Loucy (cell line): ENCODE data around the gene NOSIP.

Experiments used
- H2AFZ ChIP-seq: fragments of 200-600 bp; sonication (generic); 2 replicates; pipeline ENCODE4 v1.6.0; 2016; ENCODE audit warnings: antibody characterized with exemption, mild to moderate bottlenecking, low read length, moderate library complexity
- H3F3A ChIP-seq: fragments of 200-600 bp; 2 replicates; pipeline ENCODE4 v1.6.0; 2016; ENCODE audit warnings: antibody characterized with exemption, low read depth, mild to moderate bottlenecking
- H3K27me3 ChIP-seq: fragments of 200-600 bp; sonication (generic); 2 replicates; pipeline ENCODE4 v1.6.1; 2014; ENCODE audit warnings: low read length, mild to moderate bottlenecking; ENCODE audit not compliant: insufficient read depth, poor library complexity, severe bottlenecking
- H3K36me3 ChIP-seq: fragments of 200-600 bp; sonication (generic); 2 replicates; pipeline ENCODE4 v1.6.1; 2016; ENCODE audit warnings: low read length; ENCODE audit not compliant: insufficient read depth
- H3K4me1 ChIP-seq: fragments of 200-600 bp; sonication (generic); 2 replicates; pipeline ENCODE4 v1.5.1; 2014; ENCODE audit warnings: low read length, mild to moderate bottlenecking; ENCODE audit not compliant: insufficient read depth, poor library complexity, severe bottlenecking
- H3K4me2 ChIP-seq: fragments of 200-600 bp; sonication (generic); 2 replicates; pipeline ENCODE4 v1.6.0; 2014; ENCODE audit warnings: antibody characterized with exemption, low read length, low read depth, mild to moderate bottlenecking; ENCODE audit not compliant: poor library complexity, severe bottlenecking
- H3K4me3 ChIP-seq: fragments of 200-600 bp; sonication (generic); 2 replicates; pipeline ENCODE4 v1.5.1; 2014; ENCODE audit warnings: low read length, mild to moderate bottlenecking, mixed read lengths; ENCODE audit not compliant: poor library complexity, severe bottlenecking
- H3K79me2 ChIP-seq: fragments of 200-600 bp; sonication (generic); 2 replicates; pipeline ENCODE4 v1.6.1; 2014; ENCODE audit warnings: low read length; ENCODE audit not compliant: insufficient read depth
- H3K9ac ChIP-seq: fragments of 200-600 bp; sonication (generic); 2 replicates; pipeline ENCODE4 v1.6.0; 2014; ENCODE audit warnings: mild to moderate bottlenecking, low read depth, low read length, moderate library complexity; ENCODE audit not compliant: poor library complexity, severe bottlenecking
- H3K9me2 ChIP-seq: fragments of 200-600 bp; sonication (generic); replicated peaks from 2 replicates; pipeline ENCODE4 v1.6.1; 2016; ENCODE audit warnings: low read depth, low read length, mixed read lengths
- H3K9me3 ChIP-seq: fragments of 200-600 bp; sonication (generic); 2 replicates; pipeline ENCODE4 v1.6.1; 2014; ENCODE audit warnings: mild to moderate bottlenecking, antibody characterized with exemption, low read length, low read depth; ENCODE audit not compliant: insufficient read depth
- H4K20me1 ChIP-seq: fragments of 200-600 bp; sonication (generic); 2 replicates; pipeline ENCODE4 v1.6.0; 2014; ENCODE audit warnings: antibody characterized with exemption, low read length, mild to moderate bottlenecking; ENCODE audit not compliant: insufficient read depth, poor library complexity, severe bottlenecking
- CTCF ChIP-seq: fragments of 200-600 bp; sonication (generic); conservative IDR thresholded peaks from 2 replicates; pipeline ENCODE4 v1.5.1; 2014; ENCODE audit warnings: mild to moderate bottlenecking, antibody characterized with exemption, low read length
- EZH2phosphoT487 ChIP-seq: fragments of 200-600 bp; IDR thresholded peaks from 2 replicates; pipeline ENCODE4 v1.6.1; 2018; ENCODE audit warnings: antibody characterized with exemption, mild to moderate bottlenecking, moderate library complexity, borderline replicate concordance

The NOSIP gene

GRCh38 chr19:49541914-49542313 is 38.4 kb downstream of the NOSIP start:
- no peaks in the 10 kb centered on the region for H3K27me3 ChIP-seq
- no peaks in the 10 kb centered on the region for H3K9me2 ChIP-seq
- H3K4me2 ChIP-seq: no peak overlapping the region
- no peaks in the 10 kb centered on the region for H3K36me3 ChIP-seq
- no peak overlapping the region for H3K9ac ChIP-seq
- H2AFZ ChIP-seq: no peak overlapping the region
- no peaks in the 10 kb centered on the region for H3K4me1 ChIP-seq
- H3K9me3 ChIP-seq: no peaks in the 10 kb centered on the region
- TF ChIP-seq EZH2phosphoT487 (no peak), CTCF (no peak)
- no peaks in the 10 kb centered on the region for H3F3A ChIP-seq
- no peaks in the 10 kb centered on the region for H3K79me2 ChIP-seq
- no peaks in the 10 kb centered on the region for H4K20me1 ChIP-seq
- no peak overlapping the region for H3K4me3 ChIP-seq

DNA sequence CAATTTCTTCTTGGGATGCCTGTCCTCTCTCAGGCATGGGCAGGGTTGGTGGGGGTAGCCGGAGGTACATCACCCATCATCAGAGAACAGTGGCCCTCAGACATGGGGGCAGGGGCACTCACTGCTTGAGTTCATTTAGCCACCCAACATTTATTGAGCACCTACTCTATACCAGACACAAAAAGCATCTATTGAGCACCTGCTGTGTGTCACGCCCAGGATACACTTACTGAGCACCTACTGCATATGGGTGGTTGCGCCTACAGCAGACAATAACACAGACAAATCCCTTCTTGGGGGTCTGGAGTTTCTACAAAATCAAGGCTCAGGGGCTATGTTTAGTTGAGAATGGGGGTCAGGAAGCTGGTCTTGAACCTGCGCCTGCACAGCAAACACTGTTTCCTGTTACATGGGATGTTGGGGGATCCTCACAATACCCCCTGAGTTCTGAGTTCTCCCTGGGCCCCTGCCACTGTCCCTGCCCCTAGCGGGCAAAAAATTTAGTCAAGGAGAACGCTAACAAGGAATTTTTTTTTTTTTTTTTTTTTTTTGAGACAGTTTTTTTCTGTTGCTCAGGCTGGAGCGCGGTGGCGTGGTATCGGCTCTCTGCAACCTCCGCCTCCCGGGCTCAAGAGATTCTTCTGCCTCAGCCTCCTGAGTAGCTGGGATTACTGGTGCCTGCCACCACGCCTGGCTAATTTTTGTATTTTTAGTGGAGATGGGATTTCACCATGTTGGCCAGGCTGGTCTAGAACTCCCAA is 41.0 kb downstream of the NOSIP start:
- H3F3A ChIP-seq: no peaks in the 10 kb centered on the region
- H3K9ac ChIP-seq: no peak overlapping the region
- H2AFZ ChIP-seq: no peak overlapping the region
- no peaks in the 10 kb centered on the region for H3K79me2 ChIP-seq
- no peaks in the 10 kb centered on the region for H3K9me2 ChIP-seq
- peaks cover 11% of the 10 kb centered on the region for H3K4me1 ChIP-seq
- no peaks in the 10 kb centered on the region for H3K36me3 ChIP-seq
- H3K4me2 ChIP-seq: no peak overlapping the region
- no peaks in the 10 kb centered on the region for H3K9me3 ChIP-seq
- no peak for TF ChIP-seq EZH2phosphoT487
- H3K4me3 ChIP-seq: no peak overlapping the region
- no peaks in the 10 kb centered on the region for H3K27me3 ChIP-seq
- no peaks in the 10 kb centered on the region for H4K20me1 ChIP-seq

GRCh38 chr19:49538643-49539042 is 41.7 kb downstream of the NOSIP start:
- TF ChIP-seq EZH2phosphoT487 (no peak), CTCF (no peak)
- no peaks in the 10 kb centered on the region for H3K79me2 ChIP-seq
- H3F3A ChIP-seq: no peaks in the 10 kb centered on the region
- no peaks in the 10 kb centered on the region for H3K9me3 ChIP-seq
- no peaks in the 10 kb centered on the region for H4K20me1 ChIP-seq
- no peaks in the 10 kb centered on the region for H3K9me2 ChIP-seq
- no peak overlapping the region for H3K4me2 ChIP-seq
- no peaks in the 10 kb centered on the region for H3K36me3 ChIP-seq
- H3K4me3 ChIP-seq: no peak overlapping the region
- no peak overlapping the region for H2AFZ ChIP-seq
- H3K4me1 ChIP-seq: peaks cover 18% of the 10 kb centered on the region
- no peaks in the 10 kb centered on the region for H3K27me3 ChIP-seq
- no peak overlapping the region for H3K9ac ChIP-seq
